Measurements from ENCODE around the gene PRKAG2.

PRKAG2 gene

DNA sequence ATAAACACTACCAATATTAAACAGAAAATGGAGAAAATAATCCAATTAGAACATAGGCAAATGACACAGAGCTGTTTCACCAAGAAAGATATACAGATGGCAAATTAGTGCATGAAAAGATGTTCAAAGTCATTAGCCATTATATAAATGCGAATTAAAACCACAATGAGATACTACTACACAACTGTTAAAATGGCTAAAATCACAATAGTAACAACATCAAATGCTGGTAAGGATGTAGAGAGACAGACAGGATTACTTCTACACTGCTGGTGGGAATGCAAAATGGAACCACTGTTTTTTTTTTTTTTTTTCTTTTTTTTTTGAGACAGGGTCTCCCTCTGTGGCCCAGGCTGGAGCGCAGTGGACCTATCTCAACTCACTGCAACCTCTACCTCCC lies 242.3 kb downstream of the PRKAG2 start:
- Histone ChIP-seq H3K4me1 (no peaks in the 10 kb centered on the region), H3K4me3 (ENCODE audit: low read depth, low read length) (no peak overlapping the region), H3K27me3 (no peaks in the 10 kb centered on the region), H3K36me3 (no peaks in the 10 kb centered on the region), H3K9me3 (no peaks in the 10 kb centered on the region)
- DNase-seq: no peak
- TF ChIP-seq, protein P1, sequence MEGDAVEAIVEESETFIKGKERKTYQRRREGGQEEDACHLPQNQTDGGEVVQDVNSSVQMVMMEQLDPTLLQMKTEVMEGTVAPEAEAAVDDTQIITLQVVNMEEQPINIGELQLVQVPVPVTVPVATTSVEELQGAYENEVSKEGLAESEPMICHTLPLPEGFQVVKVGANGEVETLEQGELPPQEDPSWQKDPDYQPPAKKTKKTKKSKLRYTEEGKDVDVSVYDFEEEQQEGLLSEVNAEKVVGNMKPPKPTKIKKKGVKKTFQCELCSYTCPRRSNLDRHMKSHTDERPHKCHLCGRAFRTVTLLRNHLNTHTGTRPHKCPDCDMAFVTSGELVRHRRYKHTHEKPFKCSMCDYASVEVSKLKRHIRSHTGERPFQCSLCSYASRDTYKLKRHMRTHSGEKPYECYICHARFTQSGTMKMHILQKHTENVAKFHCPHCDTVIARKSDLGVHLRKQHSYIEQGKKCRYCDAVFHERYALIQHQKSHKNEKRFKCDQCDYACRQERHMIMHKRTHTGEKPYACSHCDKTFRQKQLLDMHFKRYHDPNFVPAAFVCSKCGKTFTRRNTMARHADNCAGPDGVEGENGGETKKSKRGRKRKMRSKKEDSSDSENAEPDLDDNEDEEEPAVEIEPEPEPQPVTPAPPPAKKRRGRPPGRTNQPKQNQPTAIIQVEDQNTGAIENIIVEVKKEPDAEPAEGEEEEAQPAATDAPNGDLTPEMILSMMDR (IDR thresholded peaks at IDR 0.05; ENCODE audit: low read depth, low read length): no peak

DNA sequence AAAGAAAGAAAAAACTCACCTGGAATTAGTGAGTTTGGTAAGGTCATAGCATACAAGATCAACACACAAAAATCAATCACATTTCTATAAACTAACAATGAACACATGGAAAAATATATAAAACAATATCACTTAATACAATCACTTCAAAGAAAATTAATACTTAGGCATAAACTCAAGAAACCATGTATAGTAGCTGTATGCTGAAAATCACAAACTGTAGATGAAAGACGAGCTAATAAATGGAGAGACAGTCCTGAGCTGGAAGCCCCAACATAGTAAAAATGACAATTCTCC lies 243.5 kb downstream of the PRKAG2 start:
- no peak for DNase-seq
- Histone ChIP-seq H3K36me3 (no peaks in the 10 kb centered on the region), H3K4me3 (ENCODE audit: low read depth, low read length) (no peak overlapping the region), H3K27me3 (no peaks in the 10 kb centered on the region), H3K4me1 (no peaks in the 10 kb centered on the region), H3K9me3 (no peaks in the 10 kb centered on the region)
- TF ChIP-seq, protein P1 (IDR thresholded peaks at IDR 0.05; ENCODE audit: low read depth, low read length): no peak

DNA sequence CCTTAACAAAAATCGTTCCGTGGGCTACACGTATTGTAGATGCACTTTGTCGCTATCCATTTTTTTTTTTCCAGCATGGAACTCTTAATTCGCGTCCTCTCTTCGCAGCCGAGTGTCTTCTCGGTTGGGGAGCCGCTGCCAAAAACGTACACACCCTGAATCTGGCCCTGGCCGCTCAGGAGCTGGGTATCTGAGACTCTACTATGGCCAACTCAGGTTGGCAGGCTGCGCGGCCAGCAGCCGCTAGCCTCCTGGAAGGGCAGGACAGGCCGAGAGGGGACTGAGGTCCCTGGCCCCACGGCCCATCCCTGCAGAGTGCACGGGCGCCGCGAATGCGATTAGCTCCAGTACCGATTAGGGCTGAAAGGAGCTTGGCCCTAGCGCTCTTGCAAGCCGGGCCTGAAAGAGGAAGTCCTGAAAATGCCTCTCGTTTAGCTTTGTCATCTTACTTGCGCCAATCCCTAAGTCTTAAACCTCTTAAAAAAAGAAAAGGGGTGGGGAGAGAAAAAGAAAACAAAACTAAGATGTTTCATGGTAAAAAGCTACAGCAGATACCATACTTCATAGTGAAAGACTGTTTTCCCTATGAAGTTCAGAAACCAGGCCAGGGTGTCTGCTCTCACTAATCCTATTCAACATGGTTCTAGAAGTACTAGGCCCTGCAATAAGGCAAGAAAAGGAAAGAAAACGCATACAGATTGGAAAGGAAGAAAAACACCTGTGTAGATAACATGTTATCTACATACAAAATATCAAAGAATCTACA lies 244.0 kb downstream of the PRKAG2 start:
- DNase-seq: no peak
- H3K27me3 ChIP-seq: no peaks in the 10 kb centered on the region
- no peaks in the 10 kb centered on the region for H3K36me3 ChIP-seq
- no peaks in the 10 kb centered on the region for H3K9me3 ChIP-seq
- H3K4me1 ChIP-seq: no peaks in the 10 kb centered on the region
- TF ChIP-seq, protein P1 (IDR thresholded peaks at IDR 0.05; ENCODE audit: low read depth, low read length): no peak
- H3K4me3 ChIP-seq (ENCODE audit: low read depth, low read length): no peak overlapping the region; the same call in 1 of the 2 replicates

DNA sequence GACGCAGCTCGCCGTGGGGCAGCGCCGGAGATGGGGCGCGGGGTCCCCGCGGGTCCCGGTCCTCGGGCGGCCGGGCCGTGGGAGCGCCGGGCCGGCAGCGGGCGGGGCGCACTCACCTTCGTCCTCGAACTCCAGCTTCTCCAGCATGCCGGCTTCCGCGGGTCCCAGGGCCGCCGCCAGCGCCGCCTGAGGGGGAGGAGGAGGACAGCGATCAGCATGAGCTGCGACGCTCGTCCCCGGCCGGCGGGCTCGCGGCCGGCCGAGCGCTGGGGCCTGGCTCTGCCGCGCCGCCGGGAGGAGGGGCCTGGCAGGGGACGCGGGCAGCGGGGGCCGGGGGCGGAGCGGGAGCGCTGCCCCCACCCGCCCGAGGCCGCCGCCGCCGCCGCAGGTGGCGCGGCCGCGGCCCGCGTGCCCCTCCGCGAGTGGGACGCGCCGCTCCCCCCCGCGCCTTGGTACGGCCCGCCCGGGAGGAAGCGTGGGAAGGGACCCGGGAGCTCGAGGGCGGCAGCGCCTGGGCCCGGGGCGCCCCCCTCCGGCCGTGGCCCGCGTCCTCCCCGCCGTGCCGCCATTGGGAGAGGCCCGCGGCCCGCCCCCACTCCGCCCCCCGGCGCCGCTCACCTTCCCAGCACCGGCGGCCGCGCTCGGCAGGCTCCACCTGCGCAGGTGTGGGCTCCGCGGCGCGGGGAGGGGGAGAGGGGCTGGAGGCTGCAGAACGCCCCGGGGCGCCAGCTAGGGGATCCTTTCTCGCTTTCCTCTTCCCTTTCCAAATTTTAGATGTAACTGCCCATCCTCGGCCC lies 244.8 kb downstream of the PRKAG2 start:
- Histone ChIP-seq H3K9me3 (no peaks in the 10 kb centered on the region), H3K4me3 (ENCODE audit: low read depth, low read length) (peak overlapping the region; percentile 92), H3K4me1 (no peaks in the 10 kb centered on the region), H3K36me3 (no peaks in the 10 kb centered on the region), H3K27me3 (no peaks in the 10 kb centered on the region)
- TF ChIP-seq, protein P1 (IDR thresholded peaks at IDR 0.05; ENCODE audit: low read depth, low read length): no peak
- peak; percentile 84 for DNase-seq

DNA sequence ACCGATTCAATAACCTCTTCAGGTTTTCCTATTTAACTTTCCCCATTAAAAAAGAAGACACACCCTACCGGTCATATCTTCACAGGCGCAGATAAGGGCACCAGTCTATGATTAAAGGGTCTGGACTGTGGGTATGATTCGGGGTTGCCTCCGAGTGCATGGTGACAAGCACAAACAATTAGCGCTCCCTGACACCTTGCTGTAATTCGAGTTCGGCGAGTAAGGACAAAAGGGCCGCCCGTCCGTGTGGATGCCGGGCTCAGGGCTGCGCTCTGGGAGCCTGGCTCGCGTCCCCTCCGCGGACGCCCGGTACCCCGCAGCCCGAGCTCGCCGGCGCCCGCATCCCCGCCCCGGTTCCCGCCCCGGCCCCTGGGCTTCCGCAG lies 245.4 kb downstream of the PRKAG2 start:
- TF ChIP-seq, protein P1 (IDR thresholded peaks at IDR 0.05; ENCODE audit: low read depth, low read length): peak; percentile 27; the same call in 1 of the 2 replicates
- no peak for DNase-seq
- Histone ChIP-seq H3K27me3 (no peaks in the 10 kb centered on the region), H3K9me3 (no peaks in the 10 kb centered on the region), H3K4me3 (ENCODE audit: low read depth, low read length) (peak overlapping the region; percentile 92), H3K4me1 (no peaks in the 10 kb centered on the region; the same call in 1 of the 2 replicates), H3K36me3 (no peaks in the 10 kb centered on the region)

Measured in BE2C (cell line).